Inflammatory macrophage treated with lipopolysaccharide for 1 hour (primary cell): ENCODE results near the gene CAST.
"Not testable (repeated sequence)": the region's sequence is repeated elsewhere in the genome, so short reads cannot be mapped to it uniquely, and the experiment has no call there.

Experiments
- DNase-seq, 2 donors: peaks; one replicate each; pipeline ENCODE4 v3.0.0-alpha.2; 2020 to 2022

The CAST gene, protein sequence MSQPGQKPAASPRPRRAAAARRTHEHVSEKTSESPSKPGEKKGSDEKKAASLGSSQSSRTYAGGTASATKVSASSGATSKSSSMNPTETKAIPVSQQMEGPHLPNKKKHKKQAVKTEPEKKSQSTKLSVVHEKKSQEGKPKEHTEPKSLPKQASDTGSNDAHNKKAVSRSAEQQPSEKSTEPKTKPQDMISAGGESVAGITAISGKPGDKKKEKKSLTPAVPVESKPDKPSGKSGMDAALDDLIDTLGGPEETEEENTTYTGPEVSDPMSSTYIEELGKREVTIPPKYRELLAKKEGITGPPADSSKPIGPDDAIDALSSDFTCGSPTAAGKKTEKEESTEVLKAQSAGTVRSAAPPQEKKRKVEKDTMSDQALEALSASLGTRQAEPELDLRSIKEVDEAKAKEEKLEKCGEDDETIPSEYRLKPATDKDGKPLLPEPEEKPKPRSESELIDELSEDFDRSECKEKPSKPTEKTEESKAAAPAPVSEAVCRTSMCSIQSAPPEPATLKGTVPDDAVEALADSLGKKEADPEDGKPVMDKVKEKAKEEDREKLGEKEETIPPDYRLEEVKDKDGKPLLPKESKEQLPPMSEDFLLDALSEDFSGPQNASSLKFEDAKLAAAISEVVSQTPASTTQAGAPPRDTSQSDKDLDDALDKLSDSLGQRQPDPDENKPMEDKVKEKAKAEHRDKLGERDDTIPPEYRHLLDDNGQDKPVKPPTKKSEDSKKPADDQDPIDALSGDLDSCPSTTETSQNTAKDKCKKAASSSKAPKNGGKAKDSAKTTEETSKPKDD

DNA sequence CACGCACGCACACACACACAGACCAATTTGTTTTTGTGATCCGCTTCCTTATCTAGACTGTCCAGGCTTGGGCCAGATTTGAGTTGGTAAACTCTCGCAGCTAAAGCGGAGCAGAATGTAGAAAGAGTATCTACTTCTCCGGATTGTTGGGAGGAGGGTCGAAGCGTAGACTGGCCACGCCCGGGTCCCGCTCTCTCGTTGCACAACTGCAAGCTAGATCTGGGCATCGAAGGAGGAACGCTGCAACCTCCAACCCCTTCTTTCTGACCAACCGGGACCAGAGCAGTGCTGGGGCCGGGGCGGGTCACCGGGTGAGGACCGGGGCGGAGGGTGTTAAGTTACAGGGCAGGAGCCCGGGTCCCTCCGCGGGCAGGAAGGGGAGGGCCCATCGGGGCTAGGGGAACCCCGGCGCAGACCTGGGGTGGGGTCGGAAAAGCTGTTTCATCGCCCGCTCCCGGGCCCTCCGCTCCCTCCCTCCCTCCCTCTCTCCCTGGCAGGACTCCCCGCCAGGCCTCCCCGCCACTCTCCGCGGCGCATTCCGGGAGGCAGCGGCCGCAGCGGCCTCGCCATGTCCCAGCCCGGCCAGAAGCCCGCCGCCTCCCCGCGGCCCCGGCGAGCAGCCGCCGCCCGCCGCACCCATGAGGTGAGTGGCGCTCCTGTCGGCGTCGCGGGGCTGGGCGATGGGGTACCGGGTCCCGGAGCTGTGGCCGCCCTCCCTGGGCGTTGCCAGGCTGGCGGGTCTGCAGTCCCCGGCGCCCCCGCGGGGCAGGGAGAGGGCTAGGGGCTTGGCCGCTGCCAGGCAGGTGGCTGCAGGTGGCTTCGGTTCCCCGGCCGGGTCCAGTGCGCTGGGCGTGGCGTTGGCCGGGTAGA lies at the start of gene CAST:
CAST (plus strand) TSS at position 522 of the 870 bp plus-strand sequence; CDS start at position 569, 47 bp downstream.
- peak; percentile 94 to 98 for DNase-seq

DNA sequence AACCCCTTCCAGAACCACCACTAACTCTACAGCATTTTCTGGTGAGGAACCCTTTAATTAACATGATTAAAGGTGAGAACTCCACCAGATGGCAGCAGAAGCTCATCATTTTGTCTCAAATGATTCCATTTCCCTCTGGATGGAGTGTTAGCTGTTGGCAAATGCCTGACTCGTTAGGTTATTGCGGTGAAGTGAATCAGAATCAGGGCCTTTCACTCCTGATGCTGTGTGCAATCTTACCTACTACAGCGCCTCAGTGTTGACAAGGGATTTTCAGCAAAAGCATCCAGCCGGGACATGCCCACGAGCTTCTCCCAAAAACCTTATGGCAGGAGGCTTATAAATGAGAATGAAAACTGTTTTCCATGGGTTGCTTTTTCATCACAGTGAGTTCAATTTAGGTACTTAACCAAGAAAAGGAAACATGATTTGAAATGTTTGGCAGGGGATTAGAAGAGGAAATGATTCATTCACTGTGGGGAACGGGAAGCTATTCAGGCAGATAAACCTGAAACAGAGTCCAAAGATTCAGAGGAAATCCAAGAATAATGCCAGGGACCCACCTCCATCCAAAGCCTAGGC lies 48.0 kb upstream of the CAST start:
- peak; percentile 60 to 88 for DNase-seq

DNA sequence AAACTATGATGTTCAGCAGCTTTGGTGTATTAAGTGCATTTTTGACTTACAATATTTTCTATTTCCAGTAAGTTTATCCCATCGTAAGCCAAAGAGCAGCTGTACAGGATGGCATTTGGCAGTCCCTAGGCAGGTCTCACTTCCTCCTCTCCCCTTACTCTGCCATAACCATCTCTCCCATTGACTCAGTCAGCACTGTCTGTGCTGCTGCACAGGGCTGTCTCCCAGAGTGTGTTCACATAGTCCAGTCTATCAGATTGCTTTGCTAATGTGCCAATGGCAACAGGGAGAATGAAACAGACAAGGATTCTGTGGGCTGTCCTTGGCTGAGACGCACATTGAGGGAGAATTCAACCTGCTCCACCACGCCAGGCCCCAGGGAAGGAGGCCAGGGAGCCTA lies 47.0 kb upstream of the CAST start:
- no peak for DNase-seq

DNA sequence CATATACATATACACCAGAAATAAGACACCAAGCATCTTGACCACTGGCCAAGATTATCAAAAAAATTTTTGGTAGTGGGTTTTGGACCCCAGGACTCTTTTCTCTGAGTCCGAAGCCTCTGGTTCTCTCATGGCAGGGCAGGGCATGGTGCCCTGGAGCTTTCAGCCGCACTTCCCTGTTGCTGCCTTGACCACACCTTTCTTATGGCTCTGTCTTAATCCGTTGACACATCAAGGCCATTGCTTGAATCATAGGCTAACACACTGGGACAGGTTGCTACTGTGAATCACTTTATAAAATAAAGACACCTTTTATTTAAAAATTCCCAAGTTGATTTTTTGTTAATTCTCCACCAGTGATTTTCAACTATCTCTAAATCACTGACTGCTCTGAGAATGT lies 45.4 kb upstream of the CAST start:
- DNase-seq: no peak

DNA sequence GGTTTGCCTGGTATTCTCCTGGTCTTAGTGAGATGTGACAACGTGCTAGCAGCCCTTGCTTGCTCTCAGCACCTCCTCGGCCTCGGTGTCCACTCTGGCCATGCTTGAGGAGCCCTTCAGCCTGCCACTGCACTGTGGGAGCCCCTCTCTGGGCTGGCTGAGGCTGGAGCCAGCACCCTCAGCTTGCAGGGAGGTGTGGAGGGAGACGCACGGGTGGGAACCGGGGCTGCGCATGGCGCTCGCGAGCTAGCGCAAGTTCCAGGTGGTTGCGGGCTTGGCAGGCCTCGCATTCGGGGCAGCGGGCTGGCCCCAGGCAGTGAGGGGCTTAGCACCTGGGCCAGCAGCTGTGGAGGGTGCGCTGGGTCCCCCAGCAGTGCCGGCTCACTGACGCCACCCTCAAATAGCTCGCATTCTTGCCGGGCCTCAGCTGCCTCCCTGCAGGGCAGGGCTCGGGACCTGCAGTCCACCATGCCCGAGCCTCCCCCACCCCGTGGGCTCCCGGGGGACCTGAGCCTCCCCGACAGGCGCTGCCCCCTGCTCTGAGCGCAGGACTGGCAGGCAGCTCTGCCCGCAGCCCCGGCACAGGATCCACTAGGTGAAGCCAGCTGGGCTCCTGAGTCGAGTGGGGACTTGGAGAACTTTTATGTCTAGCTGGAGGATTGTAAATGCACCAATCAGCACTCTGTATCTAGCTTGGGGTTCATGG lies 43.7 kb upstream of the CAST start:
- DNase-seq: not testable (repeated sequence)

DNA sequence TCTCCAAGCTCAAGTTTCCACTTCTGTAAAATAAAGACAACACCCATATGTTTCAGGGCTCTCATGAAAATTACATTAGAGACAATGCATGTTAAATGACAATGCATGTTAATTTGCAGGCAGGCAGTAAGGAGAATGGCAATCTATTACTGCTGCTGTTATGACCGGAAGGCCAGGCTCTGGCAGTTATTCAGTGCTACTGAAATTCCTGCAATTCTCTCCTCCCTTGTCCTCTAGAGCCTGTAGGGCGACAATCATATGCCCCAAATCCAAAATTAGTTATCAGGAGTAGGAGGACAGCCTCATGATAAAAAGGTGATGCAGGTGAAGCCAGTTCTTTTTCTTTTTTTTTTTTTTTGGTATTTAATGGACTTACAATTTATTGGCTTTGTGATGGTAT lies 42.2 kb upstream of the CAST start:
- DNase-seq: no peak

DNA sequence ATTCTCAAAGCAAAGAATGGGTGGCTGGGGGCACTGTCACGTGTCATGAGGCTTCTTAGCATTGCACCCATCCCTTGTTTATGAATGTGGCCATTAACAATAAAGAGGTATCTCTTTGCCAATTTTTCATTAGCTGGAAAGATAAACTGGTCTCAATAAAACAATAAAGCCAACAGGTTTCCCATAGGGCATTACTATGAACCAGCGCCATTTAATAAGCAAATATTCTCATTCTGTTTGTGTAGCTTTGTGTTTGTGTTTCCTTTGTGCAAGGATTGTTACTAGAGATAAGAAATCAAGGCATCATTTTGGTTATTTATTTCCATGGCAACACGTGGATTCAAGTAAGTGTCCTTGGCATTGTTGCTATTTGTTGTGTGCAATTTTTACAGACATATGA lies 37.6 kb upstream of the CAST start:
- no peak for DNase-seq

DNA sequence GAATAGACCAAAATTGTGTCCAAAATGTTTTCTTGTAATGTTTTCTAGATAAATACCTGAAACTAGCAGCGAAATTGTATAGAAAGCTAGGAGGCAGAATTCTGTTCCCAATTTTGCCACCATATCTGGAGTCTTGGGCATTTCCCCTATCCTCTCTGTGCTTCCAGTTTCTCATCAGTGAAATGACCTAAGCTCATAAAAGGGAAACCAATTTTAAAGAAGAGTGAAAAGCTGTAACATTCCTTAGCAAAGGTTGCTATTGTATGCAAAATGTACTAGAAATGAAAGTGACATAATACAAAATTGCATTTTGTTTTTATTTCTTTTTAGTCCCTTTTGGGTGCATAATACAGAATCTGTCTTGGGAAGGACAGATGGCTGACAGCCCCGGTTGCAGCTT lies 36.8 kb upstream of the CAST start:
- peak; percentile 54 to 60 for DNase-seq

DNA sequence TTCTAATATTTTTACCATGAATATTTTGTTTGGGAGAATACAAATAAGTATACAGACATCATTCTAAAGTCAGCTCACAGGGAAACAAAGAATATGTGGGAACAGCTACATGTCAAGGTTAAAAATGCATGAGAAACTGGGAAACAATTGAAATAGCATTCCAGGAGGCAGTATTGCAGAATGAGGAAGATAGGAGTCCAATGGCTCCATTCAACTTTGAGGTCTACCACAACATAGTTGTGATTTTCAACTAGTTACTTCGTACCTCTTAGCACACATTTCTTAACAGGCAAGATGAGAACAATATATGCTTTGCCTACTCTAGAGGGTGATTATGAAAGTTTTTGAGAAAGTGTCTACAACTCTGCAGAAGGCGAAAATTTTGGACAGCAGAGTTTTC lies 35.2 kb upstream of the CAST start:
- DNase-seq: no peak

DNA sequence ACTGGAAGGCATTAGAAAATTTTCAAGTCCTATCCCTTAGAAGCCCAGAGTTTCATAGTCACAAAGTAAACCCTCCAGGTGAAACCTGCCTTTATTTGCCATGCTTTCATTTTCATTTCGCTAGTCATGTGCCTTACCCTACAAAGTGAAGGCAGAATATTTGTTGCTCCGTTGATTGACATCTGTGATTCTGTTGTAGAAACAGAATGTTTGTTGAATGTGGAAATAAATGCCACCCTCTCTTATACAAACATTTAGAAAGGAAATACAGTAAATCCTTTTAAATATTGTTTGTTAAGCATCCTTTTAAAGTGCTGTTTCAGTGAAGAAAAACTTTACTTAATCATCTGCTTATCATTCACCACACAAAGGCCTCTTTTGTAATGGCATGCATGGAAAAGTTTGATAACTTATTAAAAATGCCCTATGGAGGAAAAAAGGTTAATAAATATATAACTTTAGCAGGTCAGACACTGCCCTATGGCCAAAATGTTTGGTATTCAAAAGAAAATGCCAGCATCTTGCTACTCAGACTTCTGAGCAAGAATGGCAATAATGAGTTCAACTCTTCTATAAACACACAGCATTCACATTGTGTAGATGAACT lies 34.3 kb upstream of the CAST start:
- no peak for DNase-seq

DNA sequence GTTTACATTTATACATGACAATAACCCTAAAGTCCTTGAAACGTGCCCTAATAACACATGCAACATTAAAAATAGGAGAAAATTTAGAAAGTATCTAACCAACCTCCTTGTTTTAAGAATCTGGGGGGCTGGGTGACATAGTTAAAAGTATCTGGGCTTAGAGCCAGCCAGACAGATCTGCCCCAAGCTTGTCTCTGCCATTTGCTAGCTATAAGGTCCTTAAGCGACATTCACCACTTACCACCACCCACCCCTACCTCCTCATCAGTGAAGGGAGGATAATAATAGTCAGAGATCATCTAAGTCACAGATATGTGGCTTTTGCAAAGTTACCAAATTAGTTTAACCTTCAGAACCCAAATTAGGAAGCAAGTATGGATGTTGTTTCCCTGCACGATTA lies 33.8 kb upstream of the CAST start:
- DNase-seq: no peak

DNA sequence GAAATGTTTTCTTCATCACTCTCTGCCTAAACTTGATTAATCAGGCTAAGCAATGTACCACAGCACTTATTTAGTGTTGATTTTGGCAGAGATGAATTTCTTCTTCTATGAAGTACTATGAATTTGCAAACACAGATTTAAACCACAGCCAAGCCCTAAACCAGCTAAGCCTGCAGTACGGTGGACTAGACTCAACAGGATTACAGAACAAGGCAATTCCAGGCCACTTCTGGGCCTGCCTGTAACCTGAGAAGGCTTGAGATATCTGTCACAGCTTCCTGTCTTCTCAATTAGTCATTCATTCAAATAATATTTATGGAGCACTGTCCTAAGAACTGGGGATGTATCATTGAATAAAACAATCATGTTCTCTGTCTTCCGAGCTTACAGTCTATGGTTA lies 32.4 kb upstream of the CAST start:
- DNase-seq: no peak

DNA sequence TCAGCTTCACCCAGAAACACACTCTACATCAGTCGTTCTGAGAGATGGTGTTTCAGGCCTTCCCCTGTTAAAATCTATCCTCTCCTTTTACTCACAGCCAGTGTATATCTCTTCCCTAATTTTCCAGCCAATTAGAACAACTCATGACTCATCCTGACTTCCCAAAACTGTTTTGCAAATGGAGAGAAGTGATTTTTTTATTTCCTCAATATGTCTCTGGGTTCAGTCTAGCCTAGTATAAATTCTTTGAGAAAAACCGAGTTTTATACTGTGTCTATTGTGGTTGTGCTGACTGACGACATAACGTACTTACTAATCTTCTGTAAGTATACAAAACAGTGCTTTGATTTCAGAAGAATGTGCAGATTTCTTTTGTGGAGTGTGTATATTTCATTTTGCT lies 28.4 kb upstream of the CAST start:
- DNase-seq: peak; percentile 74

DNA sequence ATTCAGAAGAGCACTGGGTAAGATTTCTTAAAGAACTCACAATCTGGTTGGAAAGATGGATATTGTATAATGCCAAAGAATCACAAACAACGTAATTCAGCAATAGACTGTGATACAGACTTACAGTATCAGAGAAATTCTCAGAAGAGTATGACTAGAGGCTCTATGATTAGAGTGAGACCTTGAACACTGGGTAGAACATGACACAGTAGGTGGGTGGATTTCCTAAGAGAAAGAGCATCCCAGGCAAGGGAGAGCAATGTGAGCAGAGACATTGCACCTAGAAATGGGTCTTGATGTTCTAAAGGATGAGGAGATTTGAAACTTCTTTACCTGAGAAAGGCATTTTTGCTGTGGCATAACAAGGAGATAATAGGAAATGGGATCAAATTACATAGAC lies 27.3 kb upstream of the CAST start:
- peak; percentile 43 to 61 for DNase-seq

DNA sequence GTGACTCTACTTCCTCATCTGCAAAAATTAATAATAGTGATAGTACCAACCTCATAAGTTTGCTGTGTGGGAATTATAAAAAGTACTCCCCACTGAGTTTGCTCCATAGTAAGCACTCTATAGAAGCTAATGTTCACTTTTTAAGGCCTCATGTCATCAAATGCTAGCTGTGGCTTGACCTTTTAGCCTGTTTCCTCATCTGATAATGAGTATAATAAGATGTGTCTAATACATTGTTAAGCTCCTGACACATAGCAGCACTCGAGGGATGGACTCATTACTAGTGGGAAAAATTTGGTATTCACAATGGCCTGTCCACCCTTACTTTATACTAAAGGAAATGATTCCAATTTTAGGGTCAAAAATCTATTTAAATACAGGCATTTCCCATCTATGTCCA lies 26.1 kb upstream of the CAST start:
- peak; percentile 43 to 48 for DNase-seq

DNA sequence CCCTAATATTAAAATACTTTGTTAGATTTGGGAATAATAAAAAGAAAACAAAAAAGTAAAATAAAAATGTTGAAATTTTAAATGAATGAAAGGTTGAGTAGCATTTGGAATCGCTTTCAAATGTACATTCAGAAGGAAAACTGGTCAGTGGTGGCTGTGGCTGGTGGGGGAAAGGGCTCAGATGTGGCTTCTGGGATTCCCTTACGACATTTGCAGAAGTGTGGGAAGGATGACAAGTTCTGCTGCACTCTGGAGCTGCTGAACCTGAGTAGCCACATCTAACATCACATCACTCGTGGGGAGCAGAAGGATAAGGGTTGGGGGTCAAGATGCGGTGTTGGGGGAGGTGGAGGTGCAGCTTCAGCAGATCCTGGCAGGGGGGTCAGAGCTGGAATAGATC lies 25.6 kb upstream of the CAST start:
- DNase-seq: peak; percentile 52 to 67

DNA sequence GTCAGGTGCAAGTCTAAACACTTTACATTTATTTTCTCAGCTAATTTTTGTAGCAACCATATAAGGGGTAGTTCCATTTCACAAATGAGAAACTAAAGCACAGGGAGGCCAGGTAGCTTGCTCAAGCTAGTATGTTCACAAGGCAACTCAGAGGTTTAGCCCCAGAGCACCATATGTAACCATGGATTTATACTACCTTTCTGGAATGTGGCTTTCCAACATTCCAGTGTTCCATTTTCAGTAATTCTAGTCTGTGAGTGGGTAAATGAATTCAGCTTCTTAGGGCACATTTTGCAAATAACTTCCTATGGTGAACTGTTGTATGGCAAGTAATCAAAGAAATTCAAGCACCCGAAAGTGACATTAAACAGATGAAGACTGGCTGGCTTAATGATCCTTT lies 25.0 kb upstream of the CAST start:
- DNase-seq: no peak

DNA sequence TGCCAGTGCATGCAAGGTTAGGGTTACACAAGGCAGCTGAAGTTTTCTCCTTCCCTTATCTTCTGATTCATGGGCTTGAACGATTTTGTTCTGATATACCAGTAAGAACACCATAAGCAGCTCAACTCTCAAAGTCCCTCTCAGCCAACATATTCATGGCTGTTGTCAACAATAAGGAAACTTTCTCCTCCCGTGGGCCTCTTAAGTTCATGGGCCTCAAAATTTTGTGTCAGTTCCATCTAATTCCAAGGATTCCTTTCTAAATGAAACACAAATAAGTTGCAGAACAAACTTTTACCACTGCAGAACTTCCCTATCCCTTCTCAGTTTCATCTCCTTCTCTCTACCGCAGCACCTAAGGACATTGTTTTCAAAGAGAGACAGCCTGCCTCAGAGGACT lies 23.6 kb upstream of the CAST start:
- DNase-seq: no peak

DNA sequence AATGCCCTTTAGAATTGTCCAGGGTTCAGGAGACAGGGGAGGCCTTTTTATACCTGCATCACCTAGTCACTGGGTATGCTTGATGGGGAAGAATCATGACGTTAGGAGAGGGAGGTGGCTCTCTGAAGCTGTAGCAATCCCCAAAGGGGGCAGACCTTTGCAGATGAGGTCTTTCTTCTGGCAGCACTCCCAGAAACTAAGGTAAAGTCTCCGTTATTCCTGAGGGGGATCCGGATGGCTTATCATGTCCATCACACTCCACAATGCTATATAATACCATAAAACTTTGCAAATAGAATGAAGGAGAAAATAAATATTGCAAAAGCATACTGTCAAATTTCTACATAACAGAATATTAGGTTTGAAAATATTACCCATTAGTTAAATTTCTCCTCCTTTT lies 21.5 kb upstream of the CAST start:
- no peak for DNase-seq

DNA sequence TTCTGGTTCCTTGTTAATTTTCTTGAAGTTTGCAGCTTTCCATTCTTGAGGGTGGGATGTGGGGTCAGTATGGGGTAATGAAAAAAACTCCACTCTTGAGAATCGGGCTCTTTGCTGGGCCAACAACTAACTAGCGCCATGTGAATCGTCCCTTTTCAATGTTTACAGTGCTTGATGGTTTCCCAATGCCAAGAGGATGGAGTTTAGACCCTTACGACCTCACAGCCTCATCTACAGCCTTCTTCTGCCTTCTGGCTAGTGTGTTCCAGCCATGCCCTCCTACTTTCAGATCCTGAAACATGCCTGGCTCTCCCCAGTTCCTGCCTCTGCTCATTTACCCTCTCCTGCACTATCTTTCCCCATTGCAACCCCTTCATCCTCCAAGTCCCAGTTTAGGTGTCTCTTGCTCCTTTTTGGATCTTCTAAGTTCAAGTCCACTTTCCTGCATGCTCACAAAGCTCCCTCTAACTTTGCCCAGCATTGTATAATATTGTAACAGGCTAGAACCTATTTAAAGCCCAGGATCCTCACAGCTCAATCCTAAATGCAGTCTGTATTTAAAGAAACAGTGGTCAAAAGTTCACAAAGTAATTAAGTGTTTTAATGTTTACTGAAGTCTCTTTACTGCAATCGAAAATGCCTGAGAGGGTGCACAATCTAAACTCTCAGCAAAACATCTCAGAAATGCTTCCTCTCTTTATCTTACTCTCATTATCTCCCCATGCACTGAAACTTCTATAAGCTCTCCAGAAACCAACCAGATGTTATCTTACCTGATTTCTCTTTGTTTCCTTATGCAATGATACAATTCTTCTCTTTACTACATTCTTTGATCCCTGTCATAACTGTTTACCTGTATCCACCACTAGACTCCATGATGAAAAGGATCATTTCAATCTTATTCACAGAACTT lies 20.6 kb upstream of the CAST start:
- DNase-seq: no peak

DNA sequence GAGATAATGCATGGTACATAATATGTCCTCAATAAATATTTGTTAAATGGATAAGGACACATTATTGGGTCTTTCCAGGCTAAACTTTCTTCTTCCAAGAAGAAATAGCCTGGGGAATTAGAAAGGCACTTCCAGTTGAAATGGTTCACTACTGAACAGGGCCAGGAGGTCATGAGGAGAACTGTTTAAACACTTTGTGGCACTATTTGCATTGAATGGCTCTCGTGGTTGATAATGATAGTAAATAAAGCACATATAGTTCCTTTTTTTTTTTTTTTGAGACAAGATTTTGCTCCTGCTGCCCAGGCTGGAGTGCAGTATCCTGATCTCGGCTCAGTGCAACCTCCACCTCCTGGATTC lies 19.9 kb upstream of the CAST start:
- DNase-seq: no peak
